PC-3 (cell line): ENCODE measurements around the gene RECQL5.

Experiments used
- CTCF ChIP-seq: fragments of 300-600 bp; sonication (generic); conservative IDR thresholded peaks from 2 replicates; pipeline ENCODE4 v1.5.1; 2017; ENCODE audit warnings: antibody characterized with exemption, low read depth, mild to moderate bottlenecking, low read length
- EZH2 ChIP-seq: fragments of 300-600 bp; sonication (generic); IDR thresholded peaks from one replicate; pipeline ENCODE4 v1.6.1; 2017; ENCODE audit warnings: antibody characterized with exemption, mild to moderate bottlenecking, low read length; ENCODE audit not compliant: unreplicated experiment
- EZH2phosphoT487 ChIP-seq: fragments of 300-600 bp; sonication (generic); IDR thresholded peaks from 2 replicates; pipeline ENCODE4 v1.6.1; 2018; ENCODE audit warnings: mild to moderate bottlenecking, antibody characterized with exemption, low read length, borderline replicate concordance

- no peak for TF ChIP-seq EZH2
- no peak for TF ChIP-seq CTCF
- no peak for TF ChIP-seq EZH2phosphoT487
Observed at GRCh38 chr17:75624714-75625345, 42.1 kb downstream of the RECQL5 start.
